GM23338 (cell line): ENCODE data around the gene TBC1D9. TPM values are rescaled to one million over a fixed set of nuclear protein-coding genes. Genes with fewer than 3 reads are reported as not detected.

Experiments
- ATAC-seq: fragments of 200-7000 bp; cut with Tn5 transposase; 3 replicates; pipeline ENCODE4 v1.9.1; 2020
- DNase-seq: peaks from one replicate; pipeline ENCODE4 v3.0.0-alpha.2; 2015; ENCODE audit warnings: low spot score
- H2AFZ ChIP-seq: fragments of 200-600 bp; sonication (generic); 2 replicates; pipeline ENCODE4 v1.8.0; 2016; ENCODE audit warnings: antibody characterized with exemption, mild to moderate bottlenecking, moderate library complexity
- H3F3A ChIP-seq: fragments of 200-600 bp; sonication (generic); replicated peaks from 2 replicates; pipeline ENCODE4 v1.8.0; 2017; ENCODE audit warnings: antibody characterized with exemption, mixed run types, low read depth
- H3K27ac ChIP-seq: fragments of 200-600 bp; sonication (generic); 2 replicates; pipeline ENCODE4 v1.6.1; 2016; ENCODE audit warnings: low read depth
- H3K27me3 ChIP-seq: fragments of 200-600 bp; sonication (generic); 2 replicates; pipeline ENCODE4 v1.8.0; 2016; ENCODE audit warnings: mild to moderate bottlenecking, mixed run types, moderate library complexity; ENCODE audit not compliant: insufficient read depth
- H3K36me3 ChIP-seq: fragments of 200-600 bp; sonication (generic); 2 replicates; pipeline ENCODE4 v1.8.0; 2016; ENCODE audit warnings: mild to moderate bottlenecking; ENCODE audit not compliant: insufficient read depth
- H3K4me1 ChIP-seq: fragments of 200-600 bp; sonication (generic); 2 replicates; pipeline ENCODE4 v1.8.0; 2016; ENCODE audit warnings: mild to moderate bottlenecking, moderate library complexity; ENCODE audit not compliant: insufficient read depth
- H3K4me2 ChIP-seq: fragments of 200-600 bp; sonication (generic); 2 replicates; pipeline ENCODE4 v1.7.1; 2017; ENCODE audit warnings: mixed run types
- H3K4me3 ChIP-seq: fragments of 200-600 bp; sonication (generic); 2 replicates; pipeline ENCODE4 v1.6.1; 2016; ENCODE audit warnings: mixed run types
- H3K79me2 ChIP-seq: fragments of 200-600 bp; sonication (generic); replicated peaks from 2 replicates; pipeline ENCODE4 v1.8.0; 2017; ENCODE audit warnings: mild to moderate bottlenecking; ENCODE audit not compliant: insufficient read depth
- H3K9me2 ChIP-seq: fragments of 200-600 bp; sonication (generic); 2 replicates; pipeline ENCODE4 v1.8.0; 2017; ENCODE audit not compliant: insufficient read depth
- H4K20me1 ChIP-seq: fragments of 200-600 bp; sonication (generic); replicated peaks from 2 replicates; pipeline ENCODE4 v1.8.0; 2017; ENCODE audit warnings: mild to moderate bottlenecking; ENCODE audit not compliant: insufficient read depth
- H3K27ac Mint-ChIP-seq: 2 replicates; pipeline ENCODE4 v1.8.0; 2020; ENCODE audit warnings: inconsistent platforms, mild to moderate bottlenecking, moderate library complexity, mixed read lengths
- H3K27me3 Mint-ChIP-seq: 3 replicates; pipeline ENCODE4 v1.8.0; 2022; ENCODE audit warnings: low read depth, mild to moderate bottlenecking, moderate library complexity, mixed read lengths, inconsistent platforms; ENCODE audit not compliant: insufficient read depth, poor library complexity
- H3K36me3 Mint-ChIP-seq: 3 replicates; pipeline ENCODE4 v1.8.0; 2021; ENCODE audit warnings: low read depth, mild to moderate bottlenecking, inconsistent platforms, moderate library complexity, mixed read lengths
- H3K4me1 Mint-ChIP-seq: 3 replicates; pipeline ENCODE4 v1.8.0; 2020; ENCODE audit warnings: mild to moderate bottlenecking, inconsistent platforms, mixed read lengths
- H3K4me3 Mint-ChIP-seq: 3 replicates; pipeline ENCODE4 v1.8.0; 2021; ENCODE audit warnings: moderate library complexity, mild to moderate bottlenecking, inconsistent platforms, mixed read lengths
- H3K9me3 Mint-ChIP-seq: 3 replicates; pipeline ENCODE4 v1.8.0; 2020; ENCODE audit warnings: moderate library complexity, mild to moderate bottlenecking, inconsistent platforms, mixed read lengths
- JUNB ChIP-seq: IDR thresholded peaks from one replicate; pipeline ENCODE4 v1.6.1; 2016; ENCODE audit warnings: antibody characterized with exemption; ENCODE audit not compliant: unreplicated experiment
- NANOG ChIP-seq: IDR thresholded peaks from 2 replicates; pipeline ENCODE4 v1.6.1; 2016; ENCODE audit warnings: antibody characterized with exemption, borderline replicate concordance
- STAT1 ChIP-seq: IDR thresholded peaks from one replicate; pipeline ENCODE4 v1.6.1; 2016; ENCODE audit warnings: antibody characterized with exemption; ENCODE audit not compliant: unreplicated experiment
- ZNF114 ChIP-seq: fragments of 250-450 bp; sonication (Bioruptor Pico); IDR thresholded peaks from 2 replicates; pipeline ENCODE4 v1.5.0; 2020; ENCODE audit warnings: mild to moderate bottlenecking, moderate library complexity
- polyA plus RNA-seq: library from polyadenylated mRNA; unstranded; fragments of >200 nt; fragmentation: Nextera tagmentation; extraction: Ambion mirVana; gene quantifications from 2 replicates; pipeline ENCODE4 v1.2.1, GENCODE V29; 2016
- total RNA-seq: library from RNA; depleted of rRNA; stranded (reverse); fragments of >200 nt; shearing (Covaris generic); gene quantifications from 2 replicates; pipeline ENCODE4 v1.2.3, GENCODE V29; 2014
- TF ChIP-seq, protein P1 (sequence below), 2 experiments: fragments of 200-600 bp in 1 of 2; sonication (generic) in 1 of 2; conservative IDR thresholded peaks; 2 replicates each; pipeline versions ENCODE4 v1.5.1 to v1.6.1; 2016 to 2017; ENCODE audit warnings: antibody characterized with exemption in 2 of 2, low read depth in 2 of 2, mild to moderate bottlenecking in 2 of 2, moderate library complexity in 1 of 2
- TF ChIP-seq, protein P2 (sequence below): fragments of 250-450 bp; sonication (Bioruptor Pico); IDR thresholded peaks from 2 replicates; pipeline ENCODE4 v1.5.0; 2020; ENCODE audit warnings: mild to moderate bottlenecking, moderate library complexity

Gene TBC1D9
- total and polyA plus RNA-seq, 2 experiments from 2014 or later: 0.03 to 0.56 TPM

DNA sequence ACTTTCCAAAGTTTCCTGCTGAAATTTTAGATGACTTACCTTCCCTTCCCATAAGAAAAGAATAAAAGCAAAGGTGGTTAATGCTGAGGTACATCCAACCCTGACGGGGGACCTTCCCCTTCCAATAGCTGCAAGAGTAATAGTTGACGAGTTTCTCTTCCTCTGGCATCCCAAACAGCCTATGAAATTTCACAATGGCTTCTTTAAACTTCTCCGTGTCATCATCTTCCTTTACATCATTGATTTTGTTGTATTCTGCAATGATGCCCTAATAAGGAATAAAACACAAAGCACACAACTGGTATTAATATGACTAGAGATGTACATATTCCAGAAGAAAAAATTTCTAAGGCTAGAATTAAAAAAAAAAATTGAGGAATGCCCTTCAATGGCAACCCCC lies 76.6 kb downstream of the TBC1D9 start (continued):
- TF ChIP-seq STAT1: no peak
- no peak for TF ChIP-seq ZNF114 (CRISPR knock-in tag)

DNA sequence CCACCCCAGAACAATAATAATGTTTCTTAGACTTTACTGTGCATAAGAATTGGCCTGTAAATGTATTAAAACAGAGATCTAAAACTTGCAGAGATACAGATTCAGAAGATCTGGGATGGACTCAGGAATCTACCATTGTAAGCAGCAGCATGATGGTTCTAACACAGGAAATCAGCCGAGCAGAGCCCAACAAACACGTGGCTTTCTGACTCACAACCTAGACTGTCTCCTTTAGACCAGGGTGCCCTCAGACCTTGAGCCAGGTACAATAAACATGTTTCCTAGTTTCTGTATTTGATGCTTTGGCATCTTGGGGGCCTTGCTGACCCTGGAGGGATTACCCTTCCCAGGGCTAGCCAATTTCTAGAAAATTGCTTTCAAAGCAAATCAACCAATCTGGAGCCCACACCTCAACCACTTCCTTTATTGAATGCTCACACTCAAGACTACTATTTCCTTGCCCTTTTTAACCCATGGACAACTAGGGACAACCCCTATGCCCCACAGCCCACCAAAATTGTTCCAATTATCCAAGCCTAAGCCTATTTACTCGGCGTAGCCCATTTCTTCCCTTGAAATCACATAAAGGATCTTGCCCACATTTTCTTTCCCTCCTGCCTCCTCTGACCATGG lies 80.5 kb downstream of the TBC1D9 start:
- no peaks in the 10 kb centered on the region for H3K27me3 Mint-ChIP-seq
- Histone ChIP-seq H3K36me3 (no peaks in the 10 kb centered on the region), H3K27me3 (no peaks in the 10 kb centered on the region), H3K4me2 (no peak overlapping the region), H3K27ac (no peak overlapping the region), H3K79me2 (no peaks in the 10 kb centered on the region), H3K9me2 (no peaks in the 10 kb centered on the region), H3K4me3 (no peak overlapping the region), H2AFZ (no peak overlapping the region), H3F3A (no peaks in the 10 kb centered on the region), H3K4me1 (no peaks in the 10 kb centered on the region), H4K20me1 (no peaks in the 10 kb centered on the region)
- H3K4me1 Mint-ChIP-seq: no peaks in the 10 kb centered on the region
- DNase-seq (no peak), ATAC-seq (no peak)
- H3K4me3 Mint-ChIP-seq: no peak overlapping the region
- TF ChIP-seq JUNB (no peak), NANOG (no peak), ZNF114 (CRISPR knock-in tag) (no peak)
- TF ChIP-seq, protein P1, sequence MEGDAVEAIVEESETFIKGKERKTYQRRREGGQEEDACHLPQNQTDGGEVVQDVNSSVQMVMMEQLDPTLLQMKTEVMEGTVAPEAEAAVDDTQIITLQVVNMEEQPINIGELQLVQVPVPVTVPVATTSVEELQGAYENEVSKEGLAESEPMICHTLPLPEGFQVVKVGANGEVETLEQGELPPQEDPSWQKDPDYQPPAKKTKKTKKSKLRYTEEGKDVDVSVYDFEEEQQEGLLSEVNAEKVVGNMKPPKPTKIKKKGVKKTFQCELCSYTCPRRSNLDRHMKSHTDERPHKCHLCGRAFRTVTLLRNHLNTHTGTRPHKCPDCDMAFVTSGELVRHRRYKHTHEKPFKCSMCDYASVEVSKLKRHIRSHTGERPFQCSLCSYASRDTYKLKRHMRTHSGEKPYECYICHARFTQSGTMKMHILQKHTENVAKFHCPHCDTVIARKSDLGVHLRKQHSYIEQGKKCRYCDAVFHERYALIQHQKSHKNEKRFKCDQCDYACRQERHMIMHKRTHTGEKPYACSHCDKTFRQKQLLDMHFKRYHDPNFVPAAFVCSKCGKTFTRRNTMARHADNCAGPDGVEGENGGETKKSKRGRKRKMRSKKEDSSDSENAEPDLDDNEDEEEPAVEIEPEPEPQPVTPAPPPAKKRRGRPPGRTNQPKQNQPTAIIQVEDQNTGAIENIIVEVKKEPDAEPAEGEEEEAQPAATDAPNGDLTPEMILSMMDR (conservative IDR thresholded peaks at IDR 0.05; ENCODE audit: low read depth in 2 of 2): no peak
- TF ChIP-seq, protein P2, sequence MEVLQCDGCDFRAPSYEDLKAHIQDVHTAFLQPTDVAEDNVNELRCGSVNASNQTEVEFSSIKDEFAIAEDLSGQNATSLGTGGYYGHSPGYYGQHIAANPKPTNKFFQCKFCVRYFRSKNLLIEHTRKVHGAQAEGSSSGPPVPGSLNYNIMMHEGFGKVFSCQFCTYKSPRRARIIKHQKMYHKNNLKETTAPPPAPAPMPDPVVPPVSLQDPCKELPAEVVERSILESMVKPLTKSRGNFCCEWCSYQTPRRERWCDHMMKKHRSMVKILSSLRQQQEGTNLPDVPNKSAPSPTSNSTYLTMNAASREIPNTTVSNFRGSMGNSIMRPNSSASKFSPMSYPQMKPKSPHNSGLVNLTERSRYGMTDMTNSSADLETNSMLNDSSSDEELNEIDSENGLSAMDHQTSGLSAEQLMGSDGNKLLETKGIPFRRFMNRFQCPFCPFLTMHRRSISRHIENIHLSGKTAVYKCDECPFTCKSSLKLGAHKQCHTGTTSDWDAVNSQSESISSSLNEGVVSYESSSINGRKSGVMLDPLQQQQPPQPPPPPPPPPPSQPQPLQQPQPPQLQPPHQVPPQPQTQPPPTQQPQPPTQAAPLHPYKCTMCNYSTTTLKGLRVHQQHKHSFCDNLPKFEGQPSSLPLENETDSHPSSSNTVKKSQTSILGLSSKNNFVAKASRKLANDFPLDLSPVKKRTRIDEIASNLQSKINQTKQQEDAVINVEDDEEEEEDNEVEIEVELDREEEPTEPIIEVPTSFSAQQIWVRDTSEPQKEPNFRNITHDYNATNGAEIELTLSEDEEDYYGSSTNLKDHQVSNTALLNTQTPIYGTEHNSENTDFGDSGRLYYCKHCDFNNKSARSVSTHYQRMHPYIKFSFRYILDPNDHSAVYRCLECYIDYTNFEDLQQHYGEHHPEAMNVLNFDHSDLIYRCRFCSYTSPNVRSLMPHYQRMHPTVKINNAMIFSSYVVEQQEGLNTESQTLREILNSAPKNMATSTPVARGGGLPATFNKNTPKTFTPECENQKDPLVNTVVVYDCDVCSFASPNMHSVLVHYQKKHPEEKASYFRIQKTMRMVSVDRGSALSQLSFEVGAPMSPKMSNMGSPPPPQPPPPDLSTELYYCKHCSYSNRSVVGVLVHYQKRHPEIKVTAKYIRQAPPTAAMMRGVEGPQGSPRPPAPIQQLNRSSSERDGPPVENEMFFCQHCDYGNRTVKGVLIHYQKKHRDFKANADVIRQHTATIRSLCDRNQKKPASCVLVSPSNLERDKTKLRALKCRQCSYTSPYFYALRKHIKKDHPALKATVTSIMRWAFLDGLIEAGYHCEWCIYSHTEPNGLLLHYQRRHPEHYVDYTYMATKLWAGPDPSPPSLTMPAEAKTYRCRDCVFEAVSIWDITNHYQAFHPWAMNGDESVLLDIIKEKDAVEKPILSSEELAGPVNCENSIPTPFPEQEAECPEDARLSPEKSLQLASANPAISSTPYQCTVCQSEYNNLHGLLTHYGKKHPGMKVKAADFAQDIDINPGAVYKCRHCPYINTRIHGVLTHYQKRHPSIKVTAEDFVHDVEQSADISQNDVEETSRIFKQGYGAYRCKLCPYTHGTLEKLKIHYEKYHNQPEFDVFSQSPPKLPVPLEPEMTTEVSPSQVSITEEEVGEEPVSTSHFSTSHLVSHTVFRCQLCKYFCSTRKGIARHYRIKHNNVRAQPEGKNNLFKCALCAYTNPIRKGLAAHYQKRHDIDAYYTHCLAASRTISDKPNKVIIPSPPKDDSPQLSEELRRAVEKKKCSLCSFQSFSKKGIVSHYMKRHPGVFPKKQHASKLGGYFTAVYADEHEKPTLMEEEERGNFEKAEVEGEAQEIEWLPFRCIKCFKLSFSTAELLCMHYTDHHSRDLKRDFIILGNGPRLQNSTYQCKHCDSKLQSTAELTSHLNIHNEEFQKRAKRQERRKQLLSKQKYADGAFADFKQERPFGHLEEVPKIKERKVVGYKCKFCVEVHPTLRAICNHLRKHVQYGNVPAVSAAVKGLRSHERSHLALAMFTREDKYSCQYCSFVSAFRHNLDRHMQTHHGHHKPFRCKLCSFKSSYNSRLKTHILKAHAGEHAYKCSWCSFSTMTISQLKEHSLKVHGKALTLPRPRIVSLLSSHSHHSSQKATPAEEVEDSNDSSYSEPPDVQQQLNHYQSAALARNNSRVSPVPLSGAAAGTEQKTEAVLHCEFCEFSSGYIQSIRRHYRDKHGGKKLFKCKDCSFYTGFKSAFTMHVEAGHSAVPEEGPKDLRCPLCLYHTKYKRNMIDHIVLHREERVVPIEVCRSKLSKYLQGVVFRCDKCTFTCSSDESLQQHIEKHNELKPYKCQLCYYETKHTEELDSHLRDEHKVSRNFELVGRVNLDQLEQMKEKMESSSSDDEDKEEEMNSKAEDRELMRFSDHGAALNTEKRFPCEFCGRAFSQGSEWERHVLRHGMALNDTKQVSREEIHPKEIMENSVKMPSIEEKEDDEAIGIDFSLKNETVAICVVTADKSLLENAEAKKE (CRISPR knock-in tag): no peak
- H3K36me3 Mint-ChIP-seq: no peaks in the 10 kb centered on the region
- H3K27ac Mint-ChIP-seq: no peak overlapping the region
- no peaks in the 10 kb centered on the region for H3K9me3 Mint-ChIP-seq
